Loucy (cell line): ENCODE measurements around the gene GAREM2.

Experiments used
- EZH2phosphoT487 ChIP-seq: fragments of 200-600 bp; IDR thresholded peaks from 2 replicates; pipeline ENCODE4 v1.6.1; 2018; ENCODE audit warnings: antibody characterized with exemption, mild to moderate bottlenecking, moderate library complexity, borderline replicate concordance
- TF ChIP-seq, protein P1 (sequence below): fragments of 200-600 bp; sonication (generic); conservative IDR thresholded peaks from 2 replicates; pipeline ENCODE4 v1.5.1; 2014; ENCODE audit warnings: mild to moderate bottlenecking, antibody characterized with exemption, low read length

DNA sequence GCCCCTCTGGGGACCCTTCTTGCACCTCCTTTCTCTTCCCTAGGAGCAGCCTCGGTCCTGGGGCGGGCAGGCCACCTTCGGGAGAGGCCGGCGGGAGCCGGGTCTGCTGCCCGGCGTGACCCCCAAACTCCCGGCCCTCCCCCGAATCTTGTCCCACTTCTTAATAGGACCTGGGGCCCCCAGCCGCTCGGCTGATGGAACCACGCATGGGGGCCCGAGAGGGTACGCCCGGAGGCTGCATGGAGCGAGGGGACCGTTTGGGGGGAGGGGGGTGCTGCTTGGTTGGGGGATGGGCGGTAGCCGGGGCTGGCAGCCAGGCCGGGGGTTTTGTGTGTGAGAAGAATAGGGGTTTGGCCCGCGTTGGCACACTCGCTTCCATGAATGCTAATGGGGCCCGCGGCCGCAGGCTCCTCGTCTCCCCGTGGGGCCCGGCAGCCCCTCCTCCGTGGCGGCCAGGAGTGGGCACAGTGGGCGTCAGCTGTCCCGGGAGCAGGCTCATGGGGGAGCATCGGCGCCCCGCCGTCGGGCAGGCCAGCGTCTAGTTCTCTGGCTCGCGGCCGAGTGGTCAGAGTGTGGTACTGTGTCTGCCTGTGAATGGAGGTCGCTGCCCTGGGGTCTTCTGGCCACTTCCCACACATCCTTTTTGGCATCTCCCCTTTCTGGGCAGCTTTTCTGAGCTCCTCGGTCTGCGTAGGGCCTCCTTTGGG, 1.0 kb downstream of the GAREM2 start:
- TF ChIP-seq, protein P1, sequence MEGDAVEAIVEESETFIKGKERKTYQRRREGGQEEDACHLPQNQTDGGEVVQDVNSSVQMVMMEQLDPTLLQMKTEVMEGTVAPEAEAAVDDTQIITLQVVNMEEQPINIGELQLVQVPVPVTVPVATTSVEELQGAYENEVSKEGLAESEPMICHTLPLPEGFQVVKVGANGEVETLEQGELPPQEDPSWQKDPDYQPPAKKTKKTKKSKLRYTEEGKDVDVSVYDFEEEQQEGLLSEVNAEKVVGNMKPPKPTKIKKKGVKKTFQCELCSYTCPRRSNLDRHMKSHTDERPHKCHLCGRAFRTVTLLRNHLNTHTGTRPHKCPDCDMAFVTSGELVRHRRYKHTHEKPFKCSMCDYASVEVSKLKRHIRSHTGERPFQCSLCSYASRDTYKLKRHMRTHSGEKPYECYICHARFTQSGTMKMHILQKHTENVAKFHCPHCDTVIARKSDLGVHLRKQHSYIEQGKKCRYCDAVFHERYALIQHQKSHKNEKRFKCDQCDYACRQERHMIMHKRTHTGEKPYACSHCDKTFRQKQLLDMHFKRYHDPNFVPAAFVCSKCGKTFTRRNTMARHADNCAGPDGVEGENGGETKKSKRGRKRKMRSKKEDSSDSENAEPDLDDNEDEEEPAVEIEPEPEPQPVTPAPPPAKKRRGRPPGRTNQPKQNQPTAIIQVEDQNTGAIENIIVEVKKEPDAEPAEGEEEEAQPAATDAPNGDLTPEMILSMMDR = no peak
- TF ChIP-seq EZH2phosphoT487 = no peak
